Measurements from ENCODE around the gene PKD1.

GRCh38 chr16:2152695-2153506 lies 17.2 kb upstream of the PKD1 start:
- TF ChIP-seq POLR2A (IDR thresholded peaks at IDR 0.05) (no peak), CTCF (IDR thresholded peaks at IDR 0.05) (no peak)

All from sigmoid colon (tissue), 3 donors.